Right atrium auricular region (tissue), 2 donors: Measurements from ENCODE around the gene SLC39A12. TPM values are rescaled to one million over a fixed set of nuclear protein-coding genes. Genes with fewer than 3 reads are reported as not detected.
"Not testable (repeated sequence)": the region's sequence is repeated elsewhere in the genome, so short reads cannot be mapped to it uniquely, and the experiment has no call there.

ENCODE experiments used
- DNase-seq: peaks from one replicate; pipeline ENCODE4 v3.0.0-alpha.2; 2019; ENCODE audit warnings: low spot score
- H3K27ac ChIP-seq, 2 donors: fragments of 200-600 bp; sonication (generic); 1 replicate in 1 of 2; 2 replicates in 1 of 2; pipeline ENCODE4 v1.5.1; 2016 to 2019
- H3K27me3 ChIP-seq, 2 donors: fragments of 200-600 bp; sonication (generic); one replicate each; pipeline versions ENCODE4 v1.5.1 to v1.6.0; 2017 to 2019
- H3K36me3 ChIP-seq: fragments of 200-600 bp; sonication (generic); one replicate; pipeline ENCODE4 v1.5.1; 2016
- H3K4me1 ChIP-seq, 2 donors: fragments of 200-600 bp; sonication (generic); one replicate each; pipeline versions ENCODE4 v1.5.1 to v1.6.0; 2017 to 2019
- H3K4me3 ChIP-seq, 2 donors: fragments of 200-600 bp; sonication (generic); 1 replicate in 1 of 2; 2 replicates in 1 of 2; pipeline ENCODE4 v1.5.1; 2017 to 2019; ENCODE audit warnings: mild to moderate bottlenecking in 1 of 2, moderate library complexity in 1 of 2
- H3K9me3 ChIP-seq, 2 donors: fragments of 200-600 bp; sonication (generic); one replicate each; pipeline ENCODE4 v1.5.1; 2019
- total RNA-seq, 2 donors: library from RNA; depleted of rRNA; stranded (reverse); fragments of >200 nt; gene quantifications; one replicate each; pipeline ENCODE4 v1.1.0, GENCODE V29; 2016
- TF ChIP-seq, protein P1 (sequence below), 2 donors: fragments of 200-600 bp; sonication (generic); IDR thresholded peaks; one replicate each; pipeline ENCODE4 v1.5.1; 2019; ENCODE audit warnings: antibody characterized with exemption in 2 of 2

SLC39A12 gene
- total RNA-seq, 2 donors from 2014 or later, result not detected

DNA sequence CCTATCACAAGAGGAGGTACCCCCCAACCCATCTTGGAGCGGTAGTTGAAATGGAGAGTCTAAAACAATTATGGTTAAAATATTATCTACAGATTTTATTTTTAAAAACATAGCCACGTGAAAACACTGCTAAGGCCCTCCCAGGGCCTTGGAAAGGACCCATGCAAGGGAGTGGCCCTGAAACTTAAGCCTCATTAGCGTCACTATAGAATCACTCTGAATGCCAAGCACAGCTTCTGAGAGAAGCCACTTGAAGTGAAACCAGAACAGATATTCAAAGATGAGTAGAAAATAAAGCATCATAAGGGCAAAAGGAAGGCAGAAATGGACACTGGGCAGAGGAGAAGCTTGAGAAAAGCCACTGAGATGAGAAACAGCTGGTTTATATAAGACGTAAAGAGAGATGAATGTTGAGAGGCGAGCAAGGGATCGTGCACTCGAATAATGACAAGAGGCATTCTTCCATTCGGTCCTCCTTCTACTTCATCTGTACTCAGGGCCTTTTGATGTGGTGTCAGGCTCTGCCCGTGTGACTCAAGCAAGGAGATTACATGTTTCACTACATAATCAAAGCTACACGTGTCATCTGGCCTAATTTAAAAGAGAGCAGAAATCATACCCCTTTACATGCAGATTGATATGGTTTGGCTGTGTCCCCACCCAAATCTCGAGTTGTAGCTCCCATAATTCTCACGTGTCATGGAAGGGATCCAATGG, 33.4 kb upstream of the SLC39A12 start:
- Histone ChIP-seq H3K9me3 (no peaks in the 10 kb centered on the region), H3K27ac (peak overlapping the region in 1 of 2 donors; percentile 67), H3K27me3 (no peaks in the 10 kb centered on the region), H3K4me1 (peaks cover 0 to 6% of the 10 kb centered on the region in 2 donors), H3K36me3 (no peaks in the 10 kb centered on the region), H3K4me3 (no peak overlapping the region)
- TF ChIP-seq, protein P1, sequence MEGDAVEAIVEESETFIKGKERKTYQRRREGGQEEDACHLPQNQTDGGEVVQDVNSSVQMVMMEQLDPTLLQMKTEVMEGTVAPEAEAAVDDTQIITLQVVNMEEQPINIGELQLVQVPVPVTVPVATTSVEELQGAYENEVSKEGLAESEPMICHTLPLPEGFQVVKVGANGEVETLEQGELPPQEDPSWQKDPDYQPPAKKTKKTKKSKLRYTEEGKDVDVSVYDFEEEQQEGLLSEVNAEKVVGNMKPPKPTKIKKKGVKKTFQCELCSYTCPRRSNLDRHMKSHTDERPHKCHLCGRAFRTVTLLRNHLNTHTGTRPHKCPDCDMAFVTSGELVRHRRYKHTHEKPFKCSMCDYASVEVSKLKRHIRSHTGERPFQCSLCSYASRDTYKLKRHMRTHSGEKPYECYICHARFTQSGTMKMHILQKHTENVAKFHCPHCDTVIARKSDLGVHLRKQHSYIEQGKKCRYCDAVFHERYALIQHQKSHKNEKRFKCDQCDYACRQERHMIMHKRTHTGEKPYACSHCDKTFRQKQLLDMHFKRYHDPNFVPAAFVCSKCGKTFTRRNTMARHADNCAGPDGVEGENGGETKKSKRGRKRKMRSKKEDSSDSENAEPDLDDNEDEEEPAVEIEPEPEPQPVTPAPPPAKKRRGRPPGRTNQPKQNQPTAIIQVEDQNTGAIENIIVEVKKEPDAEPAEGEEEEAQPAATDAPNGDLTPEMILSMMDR (IDR thresholded peaks at IDR 0.05), result no peak
- DNase-seq, result no peak

DNA sequence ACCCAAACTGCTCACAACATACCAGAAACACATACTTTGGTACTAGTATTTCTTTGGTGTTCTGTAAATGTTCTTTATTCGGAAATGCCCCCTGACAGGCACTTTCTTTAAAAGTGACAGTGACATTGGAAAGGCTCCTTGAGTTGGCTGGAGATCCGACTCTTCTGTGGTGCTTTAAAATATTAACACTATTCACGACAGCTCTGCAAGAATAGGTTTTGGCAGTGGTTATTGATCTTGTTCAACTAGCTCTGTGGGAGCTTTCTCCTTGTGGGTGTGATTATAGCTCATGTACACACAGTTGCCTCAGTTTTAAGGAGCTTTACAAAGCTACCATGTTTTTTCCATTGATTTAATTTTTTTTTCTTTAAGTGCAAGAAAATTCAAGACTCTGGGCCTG, 30.3 kb upstream of the SLC39A12 start:
- Histone ChIP-seq H3K27ac (peak overlapping the region in 1 of 2 donors; percentile 47), H3K4me1 (peaks cover 0 to 10% of the 10 kb centered on the region in 2 donors), H3K27me3 (no peaks in the 10 kb centered on the region), H3K9me3 (no peaks in the 10 kb centered on the region), H3K4me3 (no peak overlapping the region), H3K36me3 (no peaks in the 10 kb centered on the region)
- TF ChIP-seq, protein P1 (IDR thresholded peaks at IDR 0.05), result no peak
- no peak for DNase-seq

DNA sequence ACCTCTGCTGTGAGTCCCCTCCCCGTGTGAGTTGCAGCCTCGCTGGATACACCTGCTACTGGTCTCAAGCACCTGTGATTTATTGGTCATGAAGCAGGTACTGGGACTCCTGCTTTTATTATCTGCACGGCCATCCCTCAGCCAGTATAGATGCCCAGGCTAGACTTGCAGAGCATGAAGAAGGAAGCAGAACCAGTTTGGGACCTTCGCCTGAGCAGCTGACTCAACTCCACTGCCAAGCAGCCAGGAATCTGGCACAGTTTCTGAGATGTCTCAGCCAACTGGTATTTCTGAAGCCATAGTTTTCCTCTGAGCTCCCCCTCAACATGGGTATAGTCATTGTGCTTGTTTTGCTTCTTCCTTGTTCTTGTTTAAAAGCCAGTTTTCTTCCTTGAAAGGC, 28.0 kb upstream of the SLC39A12 start:
- DNase-seq, result no peak
- Histone ChIP-seq H3K27me3 (no peaks in the 10 kb centered on the region), H3K4me3 (no peak overlapping the region), H3K9me3 (no peaks in the 10 kb centered on the region), H3K27ac (peak overlapping the region in 1 of 2 donors; percentile 30), H3K4me1 (peaks cover 0 to 10% of the 10 kb centered on the region in 2 donors), H3K36me3 (no peaks in the 10 kb centered on the region)
- TF ChIP-seq, protein P1 (IDR thresholded peaks at IDR 0.05), result no peak

DNA sequence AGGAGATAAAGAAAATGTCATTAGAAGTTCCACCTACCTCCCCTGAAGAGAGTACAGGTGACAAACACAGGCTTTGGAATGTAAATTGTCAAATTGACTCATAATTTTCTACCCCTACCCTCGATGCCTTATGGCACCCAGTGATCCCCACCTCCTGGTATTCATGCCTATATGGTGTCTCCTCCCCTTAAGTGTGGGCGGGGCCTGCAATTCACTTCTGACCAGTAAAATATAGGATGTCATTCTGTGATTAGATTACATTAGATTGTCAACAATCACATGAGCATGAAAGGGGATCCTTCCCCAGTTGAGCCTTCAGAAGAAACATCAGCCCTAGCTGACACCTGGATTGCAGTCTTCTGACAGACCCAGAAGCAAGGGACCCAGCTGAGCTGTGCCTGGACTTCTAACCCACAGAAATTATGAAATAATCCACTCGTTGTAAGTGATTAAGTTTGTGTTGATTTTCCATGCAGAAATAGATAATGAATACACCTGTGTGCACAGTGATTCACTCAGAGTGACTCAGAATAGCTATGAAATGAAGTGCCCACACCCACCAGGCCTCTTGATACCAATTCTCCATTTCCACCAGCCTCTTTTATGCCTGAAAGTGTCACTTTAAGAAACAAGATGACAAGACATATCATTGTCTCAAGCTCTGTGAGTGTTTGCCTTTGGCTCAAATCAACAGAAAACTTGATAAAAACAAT, 8.5 kb upstream of the SLC39A12 start:
- no peak overlapping the region for H3K27ac ChIP-seq
- H3K36me3 ChIP-seq, result no peaks in the 10 kb centered on the region
- no peak overlapping the region for H3K4me3 ChIP-seq
- H3K9me3 ChIP-seq, result no peaks in the 10 kb centered on the region
- no peak for DNase-seq
- TF ChIP-seq, protein P1 (IDR thresholded peaks at IDR 0.05), result no peak
- no peaks in the 10 kb centered on the region for H3K4me1 ChIP-seq
- no peaks in the 10 kb centered on the region for H3K27me3 ChIP-seq

DNA sequence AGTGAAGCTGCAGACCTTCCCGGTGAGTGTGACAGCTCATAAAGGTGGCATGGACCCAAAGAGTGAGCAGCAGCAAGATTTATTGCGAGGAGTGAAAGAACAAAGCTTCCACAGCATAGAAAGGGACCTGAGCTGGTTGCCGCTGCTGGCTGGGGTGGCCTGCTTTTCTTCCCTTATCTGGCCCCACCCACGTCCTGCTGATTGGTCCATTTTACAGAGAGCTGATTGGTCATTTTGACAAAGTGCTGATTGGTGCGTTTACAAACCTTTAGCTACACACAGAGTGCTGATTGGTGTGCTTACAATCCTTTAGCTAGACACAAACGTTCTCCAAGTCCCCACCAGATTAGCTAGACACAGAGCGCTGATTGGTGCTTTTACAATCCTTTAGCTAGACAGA, 1.4 kb upstream of the SLC39A12 start:
- H3K27me3 ChIP-seq, H3K4me3 ChIP-seq, H3K4me1 ChIP-seq, H3K36me3 ChIP-seq, DNase-seq, H3K27ac ChIP-seq, H3K9me3 ChIP-seq: not testable (repeated sequence)

DNA sequence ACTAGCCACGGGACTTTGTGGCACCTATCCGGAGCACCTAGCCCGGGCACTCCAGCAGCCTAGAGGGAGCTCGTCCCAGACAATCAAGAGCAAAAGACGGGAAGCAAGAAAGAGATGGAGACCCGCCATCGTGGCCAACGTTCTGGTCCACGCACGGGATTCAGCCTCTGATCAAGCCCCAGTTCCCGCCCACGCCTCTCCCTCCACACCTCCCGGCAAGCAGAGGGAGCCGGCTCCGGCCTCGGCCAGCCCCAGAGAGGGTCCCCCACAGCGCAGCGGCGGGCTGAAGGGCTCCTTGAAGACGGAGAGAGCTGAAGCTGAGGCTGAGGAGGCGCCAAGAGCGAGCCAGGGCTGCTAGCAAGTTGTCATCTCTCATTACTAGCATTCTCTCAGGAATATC, 992 bp upstream of the SLC39A12 start:
- no peak for DNase-seq
- no peaks in the 10 kb centered on the region for H3K9me3 ChIP-seq
- H3K4me1 ChIP-seq, result no peaks in the 10 kb centered on the region
- H3K36me3 ChIP-seq, result no peaks in the 10 kb centered on the region
- H3K4me3 ChIP-seq, result no peak overlapping the region
- no peaks in the 10 kb centered on the region for H3K27me3 ChIP-seq
- no peak overlapping the region for H3K27ac ChIP-seq
- TF ChIP-seq, protein P1 (IDR thresholded peaks at IDR 0.05), result no peak

DNA sequence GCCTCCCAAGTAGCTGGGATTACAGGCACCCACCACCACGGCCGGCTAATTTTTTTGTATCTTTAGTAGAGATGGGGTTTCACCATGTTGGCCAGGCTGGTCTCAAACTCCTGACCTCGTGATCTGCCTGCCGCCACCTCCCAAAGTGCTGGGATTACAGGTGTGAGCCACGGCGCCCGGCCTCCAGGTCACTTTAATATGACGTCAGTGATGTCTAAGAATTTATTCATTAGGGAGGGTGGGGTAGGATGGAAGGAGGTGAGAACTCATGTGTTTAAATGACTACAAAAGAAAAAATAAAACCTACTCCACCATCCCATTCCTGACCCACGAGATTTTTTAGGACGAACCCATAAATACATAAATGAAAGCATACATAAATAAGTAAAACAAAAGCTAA, 2.7 kb downstream of the SLC39A12 start:
- H3K36me3 ChIP-seq, H3K4me1 ChIP-seq, H3K27me3 ChIP-seq, H3K9me3 ChIP-seq, H3K4me3 ChIP-seq, H3K27ac ChIP-seq, DNase-seq: not testable (repeated sequence)
